D341Med (cell line): Measurements from ENCODE around the gene MSH4.
"Not testable (repeated sequence)": the region's sequence is repeated elsewhere in the genome, so short reads cannot be mapped to it uniquely, and the experiment has no call there.

Experiments
- DNase-seq: peaks from one replicate; pipeline ENCODE4 v3.0.0; 2012; ENCODE audit warnings: low spot score

MSH4 gene

GRCh38 chr1:75943037-75943436 is 146.4 kb downstream of the MSH4 start:
- not testable (repeated sequence) for DNase-seq

GRCh38 chr1:75950176-75950575 is 153.5 kb downstream of the MSH4 start:
- no peak for DNase-seq

DNA sequence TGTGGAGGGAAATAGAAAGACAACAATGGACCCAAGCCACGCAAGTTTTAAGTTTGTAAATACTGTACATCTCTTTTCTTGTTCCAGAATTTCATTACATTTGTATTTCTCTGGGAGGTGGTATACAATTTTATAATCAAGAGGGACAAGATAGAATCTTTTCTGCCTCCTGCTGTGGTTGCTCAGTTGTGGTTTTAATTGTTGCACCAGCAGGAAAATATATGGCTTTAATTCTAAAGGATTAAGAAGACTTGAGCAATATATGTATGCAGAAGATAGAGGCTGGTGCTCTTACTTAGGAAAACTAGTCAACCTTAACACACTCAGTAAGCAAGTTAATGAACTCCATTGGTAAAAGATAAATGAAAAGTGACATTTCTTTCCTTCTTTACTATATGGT is 155.3 kb downstream of the MSH4 start:
- no peak for DNase-seq

DNA sequence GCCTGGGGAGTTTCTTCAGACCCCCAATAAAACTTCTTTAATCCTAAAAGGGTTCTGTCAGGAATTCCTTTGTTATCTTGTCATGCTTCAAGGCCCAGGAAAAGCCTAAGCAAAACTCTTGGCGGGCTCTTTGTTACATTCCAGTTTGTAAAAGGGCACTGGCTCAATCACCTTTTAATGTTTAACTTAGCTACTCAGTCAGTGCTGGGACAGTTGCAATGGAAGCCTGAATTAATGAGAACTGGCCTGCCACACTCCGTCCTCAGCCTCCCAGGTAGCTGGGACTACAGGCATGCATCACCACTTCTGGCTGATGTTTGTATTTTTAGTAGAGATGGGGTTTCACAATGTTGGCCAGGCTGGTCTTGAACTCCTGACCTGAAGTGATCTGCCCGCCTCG is 156.8 kb downstream of the MSH4 start:
- no peak for DNase-seq

GRCh38 chr1:75954586-75954985 is 157.9 kb downstream of the MSH4 start:
- no peak for DNase-seq
